HepG2 (cell line): ENCODE results near the gene TAF1C. TPM values are rescaled to one million over a fixed set of nuclear protein-coding genes. Genes with fewer than 3 reads are reported as not detected.

Experiments
- CEBPB ChIP-seq: IDR thresholded peaks from 2 replicates; pipeline ENCODE4 v1.6.1; 2011; ENCODE audit warnings: low read depth, low read length, improper control_type of control experiment, borderline replicate concordance
- CHCHD3 ChIP-seq: sonication (generic); formaldehyde crosslinking; IDR thresholded peaks from 2 replicates; pipeline ENCODE4 v1.8.0; 2022; ENCODE audit warnings: mild to moderate bottlenecking, missing genetic modification reagents, moderate library complexity
- CREBL2 ChIP-seq: sonication (generic); formaldehyde crosslinking; IDR thresholded peaks from 2 replicates; pipeline ENCODE4 v1.8.1; 2023; ENCODE audit warnings: missing genetic modification reagents, mild to moderate bottlenecking, borderline replicate concordance
- DNMT1 ChIP-seq: sonication (generic); formaldehyde crosslinking; IDR thresholded peaks from 2 replicates; pipeline ENCODE4 v1.5.1; 2020; ENCODE audit warnings: mild to moderate bottlenecking, missing genetic modification reagents
- EEA1 ChIP-seq: sonication (generic); formaldehyde crosslinking; IDR thresholded peaks from 2 replicates; pipeline ENCODE4 v1.5.1; 2020; ENCODE audit warnings: mild to moderate bottlenecking, missing genetic modification reagents, borderline replicate concordance
- FOXJ3 ChIP-seq: sonication (generic); formaldehyde crosslinking; IDR thresholded peaks from 2 replicates; pipeline ENCODE4 v1.4.0; 2020; ENCODE audit warnings: missing genetic modification reagents, mild to moderate bottlenecking, borderline replicate concordance
- FOXM1 ChIP-seq: sonication (generic); formaldehyde crosslinking; IDR thresholded peaks from 2 replicates; pipeline ENCODE4 v1.5.0; 2020; ENCODE audit warnings: missing genetic modification reagents
- GATAD2A ChIP-seq: IDR thresholded peaks from 2 replicates; pipeline ENCODE4 v1.6.1; 2016
- LCORL ChIP-seq, 2 experiments: fragments of 450-650 bp in 1 of 2; sonication (generic) in 1 of 2; formaldehyde crosslinking in 1 of 2; IDR thresholded peaks; 2 replicates each; pipeline versions ENCODE4 v1.5.0 to v1.6.1; 2017 to 2020; ENCODE audit warnings: antibody characterized with exemption in 1 of 2, missing genetic modification reagents in 1 of 2
- MEIS1 ChIP-seq: sonication (generic); formaldehyde crosslinking; IDR thresholded peaks from 2 replicates; pipeline ENCODE4 v1.9.0; 2021; ENCODE audit warnings: mild to moderate bottlenecking, missing genetic modification reagents, moderate library complexity, borderline replicate concordance
- PLRG1 ChIP-seq: fragments of 450-650 bp; conservative IDR thresholded peaks from 2 replicates; pipeline ENCODE4 v1.6.1; 2016
- YY1 ChIP-seq: IDR thresholded peaks from 2 replicates; pipeline ENCODE4 v1.6.1; 2011; ENCODE audit warnings: low read length, low read depth, moderate library complexity, mild to moderate bottlenecking; ENCODE audit not compliant: insufficient read depth, insufficient replicate concordance
- ZBTB1 ChIP-seq: sonication (generic); formaldehyde crosslinking; IDR thresholded peaks from 2 replicates; pipeline ENCODE4 v1.4.0; 2020; ENCODE audit warnings: missing genetic modification reagents, borderline replicate concordance
- ZC3H13 ChIP-seq: sonication (generic); formaldehyde crosslinking; IDR thresholded peaks from 2 replicates; pipeline ENCODE4 v1.8.1; 2023; ENCODE audit warnings: mild to moderate bottlenecking, missing genetic modification reagents, moderate library complexity
- ZFY ChIP-seq: sonication (generic); formaldehyde crosslinking; IDR thresholded peaks from 2 replicates; pipeline ENCODE4 v1.4.0; 2020; ENCODE audit warnings: missing genetic modification reagents
- ZNF260 ChIP-seq: sonication (generic); formaldehyde crosslinking; IDR thresholded peaks from 2 replicates; pipeline ENCODE4 v1.4.0; 2020; ENCODE audit warnings: missing genetic modification reagents, low read depth, mild to moderate bottlenecking, borderline replicate concordance
- ZNF556 ChIP-seq: sonication (generic); formaldehyde crosslinking; IDR thresholded peaks from 2 replicates; pipeline ENCODE4 v1.4.0; 2020; ENCODE audit warnings: mild to moderate bottlenecking, missing genetic modification reagents, borderline replicate concordance
- ZNF776 ChIP-seq: sonication (generic); formaldehyde crosslinking; IDR thresholded peaks from 2 replicates; pipeline ENCODE4 v1.4.0; 2020; ENCODE audit warnings: mild to moderate bottlenecking, missing genetic modification reagents
- polyA plus RNA-seq, 8 experiments: library from polyadenylated mRNA; depleted of rRNA in 3 of 8; stranded (reverse) in 7 of 8; unstranded in 1 of 8; fragments of >200 nt; fragmentation: Illumina TruSeq in 4 of 8; extraction: Trizol in 4 of 8; gene quantifications; 2 replicates each; pipeline versions ENCODE4 v1.2.1 to v1.2.3, GENCODE V29; 2011 to 2016; ENCODE audit warnings: low read depth in 4 of 8, missing spikeins in 1 of 8, mixed read lengths in 1 of 8; ENCODE audit not compliant: insufficient read depth in 1 of 8
- total RNA-seq, 5 experiments: library from RNA; depleted of rRNA; stranded (reverse); fragments of >200 nt; fragmentation: Illumina TruSeq; extraction: Trizol; gene quantifications; 2 replicates each; pipeline ENCODE4 v1.2.3, GENCODE V29; 2016; ENCODE audit warnings: low read depth in 1 of 5
- TF ChIP-seq, protein P1 (sequence below): sonication (generic); formaldehyde crosslinking; IDR thresholded peaks from 2 replicates; pipeline ENCODE4 v1.5.1; 2020; ENCODE audit warnings: mild to moderate bottlenecking, missing genetic modification reagents, borderline replicate concordance
- TF ChIP-seq, protein P2 (sequence below): sonication (generic); formaldehyde crosslinking; IDR thresholded peaks from 2 replicates; pipeline ENCODE4 v1.5.1; 2020; ENCODE audit warnings: mild to moderate bottlenecking, missing genetic modification reagents, moderate library complexity

The TAF1C gene
- total and polyA plus RNA-seq, 2 of the 13 experiments (the other 11 are each of a cell fraction or from before 2014, with no cell fraction given) = 15.6 to 20.8 TPM

DNA sequence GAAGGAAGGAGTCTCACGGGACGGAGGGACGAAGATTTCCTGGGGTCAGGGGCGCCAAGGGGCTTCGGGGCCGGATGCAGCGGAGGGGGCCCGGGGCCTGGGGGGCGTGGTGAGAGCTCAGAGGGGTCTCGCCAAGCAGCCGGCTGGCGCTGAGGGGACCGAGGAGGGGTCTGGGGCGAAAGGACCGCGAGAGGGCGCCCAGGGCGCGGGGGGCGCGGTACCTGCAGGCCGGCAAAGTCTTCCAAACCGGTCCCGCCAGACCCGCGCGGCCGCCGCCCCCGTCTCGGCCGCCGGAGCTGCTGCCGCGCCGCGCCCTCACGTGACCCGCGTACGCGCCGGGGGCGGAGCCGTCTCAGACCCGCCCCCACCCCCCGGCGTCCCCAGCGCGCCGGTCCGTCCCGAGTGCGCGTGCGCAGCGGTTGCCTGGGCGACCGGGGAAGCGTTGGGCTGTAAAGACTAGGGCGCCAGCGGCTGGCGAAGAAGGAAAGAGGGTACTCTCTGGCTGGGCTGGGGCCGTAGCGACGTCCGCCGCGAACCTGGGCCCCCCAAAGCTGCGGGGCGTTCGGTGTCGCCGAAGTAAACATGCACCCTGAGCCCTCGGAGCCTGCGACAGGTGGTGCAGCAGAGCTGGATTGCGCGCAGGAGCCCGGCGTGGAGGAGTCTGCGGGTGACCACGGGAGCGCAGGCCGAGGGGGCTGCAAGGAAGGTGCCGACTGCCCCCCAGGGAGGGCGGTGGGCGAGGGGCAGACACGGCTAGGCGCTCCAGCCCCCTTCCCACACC, 41.8 kb downstream of the TAF1C start, which contains the start of the genes DNAAF1 and HSDL1 (continued):
- TF ChIP-seq, protein P1, sequence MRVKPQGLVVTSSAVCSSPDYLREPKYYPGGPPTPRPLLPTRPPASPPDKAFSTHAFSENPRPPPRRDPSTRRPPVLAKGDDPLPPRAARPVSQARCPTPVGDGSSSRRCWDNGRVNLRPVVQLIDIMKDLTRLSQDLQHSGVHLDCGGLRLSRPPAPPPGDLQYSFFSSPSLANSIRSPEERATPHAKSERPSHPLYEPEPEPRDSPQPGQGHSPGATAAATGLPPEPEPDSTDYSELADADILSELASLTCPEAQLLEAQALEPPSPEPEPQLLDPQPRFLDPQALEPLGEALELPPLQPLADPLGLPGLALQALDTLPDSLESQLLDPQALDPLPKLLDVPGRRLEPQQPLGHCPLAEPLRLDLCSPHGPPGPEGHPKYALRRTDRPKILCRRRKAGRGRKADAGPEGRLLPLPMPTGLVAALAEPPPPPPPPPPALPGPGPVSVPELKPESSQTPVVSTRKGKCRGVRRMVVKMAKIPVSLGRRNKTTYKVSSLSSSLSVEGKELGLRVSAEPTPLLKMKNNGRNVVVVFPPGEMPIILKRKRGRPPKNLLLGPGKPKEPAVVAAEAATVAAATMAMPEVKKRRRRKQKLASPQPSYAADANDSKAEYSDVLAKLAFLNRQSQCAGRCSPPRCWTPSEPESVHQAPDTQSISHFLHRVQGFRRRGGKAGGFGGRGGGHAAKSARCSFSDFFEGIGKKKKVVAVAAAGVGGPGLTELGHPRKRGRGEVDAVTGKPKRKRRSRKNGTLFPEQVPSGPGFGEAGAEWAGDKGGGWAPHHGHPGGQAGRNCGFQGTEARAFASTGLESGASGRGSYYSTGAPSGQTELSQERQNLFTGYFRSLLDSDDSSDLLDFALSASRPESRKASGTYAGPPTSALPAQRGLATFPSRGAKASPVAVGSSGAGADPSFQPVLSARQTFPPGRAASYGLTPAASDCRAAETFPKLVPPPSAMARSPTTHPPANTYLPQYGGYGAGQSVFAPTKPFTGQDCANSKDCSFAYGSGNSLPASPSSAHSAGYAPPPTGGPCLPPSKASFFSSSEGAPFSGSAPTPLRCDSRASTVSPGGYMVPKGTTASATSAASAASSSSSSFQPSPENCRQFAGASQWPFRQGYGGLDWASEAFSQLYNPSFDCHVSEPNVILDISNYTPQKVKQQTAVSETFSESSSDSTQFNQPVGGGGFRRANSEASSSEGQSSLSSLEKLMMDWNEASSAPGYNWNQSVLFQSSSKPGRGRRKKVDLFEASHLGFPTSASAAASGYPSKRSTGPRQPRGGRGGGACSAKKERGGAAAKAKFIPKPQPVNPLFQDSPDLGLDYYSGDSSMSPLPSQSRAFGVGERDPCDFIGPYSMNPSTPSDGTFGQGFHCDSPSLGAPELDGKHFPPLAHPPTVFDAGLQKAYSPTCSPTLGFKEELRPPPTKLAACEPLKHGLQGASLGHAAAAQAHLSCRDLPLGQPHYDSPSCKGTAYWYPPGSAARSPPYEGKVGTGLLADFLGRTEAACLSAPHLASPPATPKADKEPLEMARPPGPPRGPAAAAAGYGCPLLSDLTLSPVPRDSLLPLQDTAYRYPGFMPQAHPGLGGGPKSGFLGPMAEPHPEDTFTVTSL (CRISPR knock-in tag) = no peak
- TF ChIP-seq PLRG1 (no peak), ZBTB1 (CRISPR knock-in tag) (no peak), FOXM1 (CRISPR knock-in tag) (no peak), DNMT1 (0 out of 2 replicates have a peak, but pooled peaks have one; percentile 56), EEA1 (peak; percentile 85; the same call in 1 of the 2 replicates), LCORL (IDR thresholded peaks at IDR 0.05) (no peak), LCORL (CRISPR knock-in tag; IDR thresholded peaks at IDR 0.05) (0 out of 2 replicates have a peak, but pooled peaks have one; percentile 12), ZNF260 (no peak), CEBPB (no peak), MEIS1 (CRISPR knock-in tag) (no peak), FOXJ3 (CRISPR knock-in tag) (peak; percentile 72), CHCHD3 (CRISPR knock-in tag) (no peak), ZNF556 (CRISPR knock-in tag) (no peak), ZNF776 (CRISPR knock-in tag) (0 out of 2 replicates have a peak, but pooled peaks have one; percentile 20), GATAD2A (no peak), CREBL2 (CRISPR knock-in tag) (no peak), YY1 (peak; percentile 45), ZC3H13 (CRISPR knock-in tag) (no peak), ZFY (peak; percentile 78)
- TF ChIP-seq, protein P2, sequence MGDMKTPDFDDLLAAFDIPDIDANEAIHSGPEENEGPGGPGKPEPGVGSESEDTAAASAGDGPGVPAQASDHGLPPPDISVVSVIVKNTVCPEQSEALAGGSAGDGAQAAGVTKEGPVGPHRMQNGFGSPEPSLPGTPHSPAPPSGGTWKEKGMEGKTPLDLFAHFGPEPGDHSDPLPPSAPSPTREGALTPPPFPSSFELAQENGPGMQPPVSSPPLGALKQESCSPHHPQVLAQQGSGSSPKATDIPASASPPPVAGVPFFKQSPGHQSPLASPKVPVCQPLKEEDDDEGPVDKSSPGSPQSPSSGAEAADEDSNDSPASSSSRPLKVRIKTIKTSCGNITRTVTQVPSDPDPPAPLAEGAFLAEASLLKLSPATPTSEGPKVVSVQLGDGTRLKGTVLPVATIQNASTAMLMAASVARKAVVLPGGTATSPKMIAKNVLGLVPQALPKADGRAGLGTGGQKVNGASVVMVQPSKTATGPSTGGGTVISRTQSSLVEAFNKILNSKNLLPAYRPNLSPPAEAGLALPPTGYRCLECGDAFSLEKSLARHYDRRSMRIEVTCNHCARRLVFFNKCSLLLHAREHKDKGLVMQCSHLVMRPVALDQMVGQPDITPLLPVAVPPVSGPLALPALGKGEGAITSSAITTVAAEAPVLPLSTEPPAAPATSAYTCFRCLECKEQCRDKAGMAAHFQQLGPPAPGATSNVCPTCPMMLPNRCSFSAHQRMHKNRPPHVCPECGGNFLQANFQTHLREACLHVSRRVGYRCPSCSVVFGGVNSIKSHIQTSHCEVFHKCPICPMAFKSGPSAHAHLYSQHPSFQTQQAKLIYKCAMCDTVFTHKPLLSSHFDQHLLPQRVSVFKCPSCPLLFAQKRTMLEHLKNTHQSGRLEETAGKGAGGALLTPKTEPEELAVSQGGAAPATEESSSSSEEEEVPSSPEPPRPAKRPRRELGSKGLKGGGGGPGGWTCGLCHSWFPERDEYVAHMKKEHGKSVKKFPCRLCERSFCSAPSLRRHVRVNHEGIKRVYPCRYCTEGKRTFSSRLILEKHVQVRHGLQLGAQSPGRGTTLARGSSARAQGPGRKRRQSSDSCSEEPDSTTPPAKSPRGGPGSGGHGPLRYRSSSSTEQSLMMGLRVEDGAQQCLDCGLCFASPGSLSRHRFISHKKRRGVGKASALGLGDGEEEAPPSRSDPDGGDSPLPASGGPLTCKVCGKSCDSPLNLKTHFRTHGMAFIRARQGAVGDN (CRISPR knock-in tag) = peak; percentile 54
